Activated CD4-positive, alpha-beta T cell treated with anti-CD3 and anti-CD28 coated beads, Interleukin-2, amount 50 U/mL, for 48 hours (primary cell): ENCODE data around the gene GTF2IRD1.

ENCODE experiments used
- DNase-seq, 2 experiments: peaks; one replicate each; pipeline ENCODE4 v3.0.0-alpha.2; 2020

The GTF2IRD1 gene

GRCh38 chr7:74570533-74571156 is 116.9 kb downstream of the GTF2IRD1 start:
- no peak for DNase-seq

GRCh38 chr7:74572301-74572979 is 118.7 kb downstream of the GTF2IRD1 start:
- DNase-seq, result no peak

- no peak for DNase-seq
Measured at GRCh38 chr7:74573512-74573911, 119.8 kb downstream of the GTF2IRD1 start.

- DNase-seq, result no peak
Measured at GRCh38 chr7:74575083-74575784, 121.5 kb downstream of the GTF2IRD1 start.

- no peak for DNase-seq
Measured at GRCh38 chr7:74575811-74576210, 122.1 kb downstream of the GTF2IRD1 start.

- DNase-seq, result no peak
Measured at GRCh38 chr7:74579800-74580685, 126.3 kb downstream of the GTF2IRD1 start.

- DNase-seq, result no peak
Measured at GRCh38 chr7:74581916-74582440, 128.3 kb downstream of the GTF2IRD1 start.

- DNase-seq, result no peak
Measured at GRCh38 chr7:74582447-74583039, 128.8 kb downstream of the GTF2IRD1 start.

GRCh38 chr7:74583630-74584029 is 129.9 kb downstream of the GTF2IRD1 start:
- no peak for DNase-seq

GRCh38 chr7:74584160-74584954 is 130.7 kb downstream of the GTF2IRD1 start:
- no peak for DNase-seq

GRCh38 chr7:74585844-74586243 is 132.1 kb downstream of the GTF2IRD1 start:
- no peak for DNase-seq

GRCh38 chr7:74586258-74587175 is 132.8 kb downstream of the GTF2IRD1 start:
- DNase-seq, result no peak

GRCh38 chr7:74587435-74588126 is 133.9 kb downstream of the GTF2IRD1 start:
- no peak for DNase-seq

GRCh38 chr7:74590813-74591212 is 137.1 kb downstream of the GTF2IRD1 start:
- no peak for DNase-seq

- no peak for DNase-seq
Measured at GRCh38 chr7:74598558-74598957, 144.9 kb downstream of the GTF2IRD1 start.

- DNase-seq, result no peak
Measured at GRCh38 chr7:74599244-74599643, 145.5 kb downstream of the GTF2IRD1 start.

- no peak for DNase-seq
Measured at GRCh38 chr7:74604326-74605020, 150.8 kb downstream of the GTF2IRD1 start.

- DNase-seq, result peak; percentile 55 to 67
Measured at GRCh38 chr7:74606101-74606908, 152.6 kb downstream of the GTF2IRD1 start.
